Measurements from ENCODE around the gene OLFML1.
"Not testable (repeated sequence)": the region's sequence is repeated elsewhere in the genome, so short reads cannot be mapped to it uniquely, and the experiment has no call there.

The OLFML1 gene

DNA sequence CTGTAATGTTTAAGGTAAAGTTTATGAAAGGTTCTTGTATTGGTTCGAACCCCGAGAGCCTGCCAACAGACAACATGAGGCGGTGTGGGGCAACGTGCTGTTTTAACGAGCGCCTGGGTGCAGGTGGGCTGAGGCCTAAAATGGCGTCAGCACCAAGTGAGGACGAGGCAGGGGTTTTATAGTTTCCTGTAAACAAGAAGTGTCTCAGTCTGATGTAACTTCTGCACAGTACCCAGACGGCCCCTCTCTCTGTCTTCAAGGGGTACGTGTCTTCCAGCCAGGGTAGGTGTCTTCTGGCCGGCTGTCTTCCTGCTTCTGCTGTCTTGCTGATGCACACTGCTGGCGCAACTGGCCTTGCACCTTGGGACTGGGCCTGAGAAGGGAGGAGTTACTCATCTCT, 31.2 kb downstream of the OLFML1 start:
- no peak overlapping the region for H2BK5ac ChIP-seq (ENCODE audit: low read depth, low read length, poor library complexity)
- no peak overlapping the region for H3K9ac ChIP-seq (ENCODE audit: low read length)
- H4K91ac ChIP-seq (ENCODE audit: low read depth, low read length): no peak overlapping the region
- no peaks in the 10 kb centered on the region for H3K27me3 ChIP-seq (ENCODE audit: insufficient read depth, low read length)
- no peak for DNase-seq
- no peak overlapping the region for H2BK120ac ChIP-seq (ENCODE audit: insufficient read depth, low read length, poor library complexity)
- no peak overlapping the region for H3K27ac ChIP-seq (ENCODE audit: low read depth, low read length)
- H3K4ac ChIP-seq (ENCODE audit: low read depth, low read length): no peak overlapping the region
- no peak overlapping the region for H3K4me2 ChIP-seq (ENCODE audit: low read length)
- no peaks in the 10 kb centered on the region for H3K9me3 ChIP-seq (ENCODE audit: insufficient read depth, low read depth, low read length)
- no peaks in the 10 kb centered on the region for H3K36me3 ChIP-seq (ENCODE audit: control insufficient read depth in 1 of 2, insufficient read depth in 2 of 2, low read length in 2 of 2)
- H3K79me1 ChIP-seq (ENCODE audit: low read length): peaks cover 2% of the 10 kb centered on the region
- H4K12ac ChIP-seq (ENCODE audit: low read depth, low read length): no peak overlapping the region
- peaks cover 6 to 16% of the 10 kb centered on the region in 2 experiments for H3K4me1 ChIP-seq (ENCODE audit: control insufficient read depth in 1 of 2, insufficient read depth in 2 of 2, low read length in 2 of 2)
- H3K18ac ChIP-seq (ENCODE audit: low read length): no peak overlapping the region
- no peak overlapping the region for H4K8ac ChIP-seq (ENCODE audit: low read depth, low read length)
- no peak overlapping the region for H3K14ac ChIP-seq (ENCODE audit: low read length)
- H2AFZ ChIP-seq (ENCODE audit: insufficient read depth, low read length, poor library complexity): no peak overlapping the region
- no peak overlapping the region for H3K23ac ChIP-seq (ENCODE audit: low read length)
- no peak overlapping the region for H2AK5ac ChIP-seq (ENCODE audit: low read length)
- whole genome bisulfite sequencing (ENCODE audit: extremely low coverage, insufficient coverage, insufficient read length): no CpG with 5 or more reads among the region's 12 CpGs
- H3K4me3 ChIP-seq (ENCODE audit: low read depth, low read length): no peak overlapping the region
- no peak overlapping the region for H2BK12ac ChIP-seq (ENCODE audit: low read length)
- peaks cover 7% of the 10 kb centered on the region for H3K79me2 ChIP-seq (ENCODE audit: control insufficient read depth, insufficient read depth, low read length, poor library complexity)

- H4K12ac ChIP-seq (ENCODE audit: low read depth, low read length): not testable (repeated sequence)
These were observed 32.4 kb downstream of the OLFML1 start for GRCh38 chr11:7517743-7518142.

DNA sequence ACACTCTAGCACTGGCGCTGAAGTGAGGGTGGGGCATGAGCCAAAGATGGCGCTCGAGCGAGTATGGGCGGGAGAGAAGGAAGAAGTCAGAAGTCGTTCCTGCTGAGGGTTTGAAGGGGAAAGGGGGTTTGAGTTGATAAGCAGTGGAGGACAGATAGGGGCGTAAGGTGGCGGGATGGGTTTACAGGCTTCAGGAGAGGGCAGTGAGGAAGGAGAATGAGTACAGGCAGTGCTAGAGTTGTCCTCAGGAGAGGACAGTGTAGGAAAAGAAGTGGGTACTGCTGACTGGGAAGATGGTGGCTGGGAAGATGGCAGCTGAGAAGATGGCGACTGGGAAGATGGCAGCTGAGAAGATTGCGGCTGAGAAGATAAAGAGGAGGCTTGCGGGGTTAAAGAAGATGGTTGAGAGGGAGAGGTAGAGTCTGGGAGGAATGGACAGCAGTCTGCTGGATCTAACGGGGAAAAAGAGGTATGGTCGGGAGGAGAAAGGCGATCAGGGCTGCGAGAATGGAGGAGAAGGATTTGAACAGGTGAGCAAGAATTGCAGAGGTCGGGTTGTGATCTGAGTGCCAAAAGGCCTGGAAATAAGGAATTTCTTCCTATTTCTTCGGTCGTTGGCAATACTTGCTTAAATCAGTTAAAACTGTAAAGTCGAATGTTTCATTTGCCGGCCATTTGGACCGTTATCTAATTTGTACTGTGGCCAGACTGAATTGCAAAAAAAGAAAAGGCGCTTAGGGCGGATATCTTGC, 33.7 kb downstream of the OLFML1 start:
- Histone ChIP-seq H3K18ac (ENCODE audit: low read length) (no peak overlapping the region), H3K27me3 (ENCODE audit: insufficient read depth, low read length) (no peaks in the 10 kb centered on the region), H3K27ac (ENCODE audit: low read depth, low read length) (no peak overlapping the region), H3K4ac (ENCODE audit: low read depth, low read length) (no peak overlapping the region), H3K36me3 (ENCODE audit: control insufficient read depth in 1 of 2, insufficient read depth in 2 of 2, low read length in 2 of 2) (no peaks in the 10 kb centered on the region), H3K9me3 (ENCODE audit: insufficient read depth, low read depth, low read length) (no peaks in the 10 kb centered on the region), H2BK12ac (ENCODE audit: low read length) (no peak overlapping the region), H3K4me1 (ENCODE audit: control insufficient read depth in 1 of 2, insufficient read depth in 2 of 2, low read length in 2 of 2) (peaks cover 4 to 18% of the 10 kb centered on the region in 2 experiments), H2BK5ac (ENCODE audit: low read depth, low read length, poor library complexity) (no peak overlapping the region), H4K12ac (ENCODE audit: low read depth, low read length) (no peak overlapping the region), H3K4me2 (ENCODE audit: low read length) (no peak overlapping the region), H3K4me3 (ENCODE audit: low read depth, low read length) (no peak overlapping the region), H3K79me2 (ENCODE audit: control insufficient read depth, insufficient read depth, low read length, poor library complexity) (peaks cover 4% of the 10 kb centered on the region), H3K23ac (ENCODE audit: low read length) (no peak overlapping the region), H3K9ac (ENCODE audit: low read length) (no peak overlapping the region), H3K14ac (ENCODE audit: low read length) (no peak overlapping the region), H4K91ac (ENCODE audit: low read depth, low read length) (no peak overlapping the region), H2AFZ (ENCODE audit: insufficient read depth, low read length, poor library complexity) (no peak overlapping the region), H3K79me1 (ENCODE audit: low read length) (no peaks in the 10 kb centered on the region), H2BK120ac (ENCODE audit: insufficient read depth, low read length, poor library complexity) (no peak overlapping the region), H4K8ac (ENCODE audit: low read depth, low read length) (no peak overlapping the region), H2AK5ac (ENCODE audit: low read length) (no peak overlapping the region)
- 100% methylated on average over 3 of the region's 23 CpGs for WGBS (ENCODE audit: extremely low coverage, insufficient coverage, insufficient read length)
- DNase-seq: no peak

More at GRCh38 chr11:7517743-7518142, 32.4 kb downstream of the OLFML1 start:
- H2AK5ac ChIP-seq (ENCODE audit: low read length); H3K4me3 ChIP-seq (ENCODE audit: low read depth, low read length); H3K23ac ChIP-seq (ENCODE audit: low read length); H3K9ac ChIP-seq (ENCODE audit: low read length); H3K4me2 ChIP-seq (ENCODE audit: low read length); H3K36me3 ChIP-seq (ENCODE audit: control insufficient read depth in 1 of 2, insufficient read depth in 2 of 2, low read length in 2 of 2); H2BK120ac ChIP-seq (ENCODE audit: insufficient read depth, low read length, poor library complexity); H2BK5ac ChIP-seq (ENCODE audit: low read depth, low read length, poor library complexity); H3K9me3 ChIP-seq (ENCODE audit: insufficient read depth, low read depth, low read length); H3K27ac ChIP-seq (ENCODE audit: low read depth, low read length); H3K14ac ChIP-seq (ENCODE audit: low read length); DNase-seq; H3K27me3 ChIP-seq (ENCODE audit: insufficient read depth, low read length); H3K79me1 ChIP-seq (ENCODE audit: low read length); H4K91ac ChIP-seq (ENCODE audit: low read depth, low read length); H4K8ac ChIP-seq (ENCODE audit: low read depth, low read length); H2BK12ac ChIP-seq (ENCODE audit: low read length); H3K79me2 ChIP-seq (ENCODE audit: control insufficient read depth, insufficient read depth, low read length, poor library complexity); H2AFZ ChIP-seq (ENCODE audit: insufficient read depth, low read length, poor library complexity); H3K18ac ChIP-seq (ENCODE audit: low read length); H3K4ac ChIP-seq (ENCODE audit: low read depth, low read length): not testable (repeated sequence)
- WGBS (ENCODE audit: extremely low coverage, insufficient coverage, insufficient read length): no CpG with 5 or more reads among the region's 13 CpGs
- H3K4me1 ChIP-seq (ENCODE audit: control insufficient read depth in 1 of 2, insufficient read depth in 2 of 2, low read length in 2 of 2): peaks cover 3 to 15% of the 10 kb centered on the region in 2 experiments

DNA sequence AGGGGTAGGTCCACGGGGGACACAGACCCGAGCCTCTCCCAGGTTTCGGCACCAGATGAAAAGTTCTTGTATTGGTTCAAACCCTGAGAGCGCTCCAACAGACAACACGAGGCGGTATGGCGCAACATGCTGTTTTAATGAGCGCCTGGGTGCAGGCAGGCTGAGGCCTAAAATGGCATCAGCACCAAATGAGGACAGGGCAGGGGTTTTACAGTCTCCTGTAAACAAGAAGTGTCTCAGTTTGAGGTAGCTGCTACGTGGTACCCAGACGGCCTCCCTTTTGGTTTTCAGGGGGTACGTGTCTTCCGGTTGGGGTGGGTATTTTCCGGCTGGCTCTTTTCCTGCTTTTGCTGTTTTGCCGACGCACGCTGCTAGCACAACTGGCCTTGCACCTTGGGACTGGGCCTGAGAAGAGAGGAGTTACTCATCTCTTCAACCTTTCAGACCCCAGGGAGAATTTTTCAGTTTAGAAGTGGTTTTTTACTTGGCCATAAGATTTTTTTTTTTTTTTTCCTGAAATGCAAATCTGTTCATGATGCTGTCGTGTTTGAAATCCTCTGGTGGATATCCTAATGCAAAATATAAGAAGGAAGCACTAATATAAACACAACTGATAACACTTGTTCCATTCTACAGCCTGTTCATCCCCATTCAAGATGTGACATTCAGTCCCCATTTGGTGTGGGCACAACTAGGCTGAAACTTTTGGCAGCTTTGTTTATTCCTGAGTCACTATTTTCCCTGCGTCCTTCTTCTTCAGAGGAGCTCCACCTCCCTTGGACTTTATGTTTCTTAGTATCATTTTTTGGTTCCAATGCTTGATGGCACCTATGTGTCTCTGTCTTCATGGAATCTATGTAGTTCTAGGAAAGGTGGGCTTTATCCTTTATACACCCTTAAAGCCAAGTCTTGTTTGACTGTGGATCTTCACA, 35.0 kb downstream of the OLFML1 start:
- no peak overlapping the region for H3K18ac ChIP-seq (ENCODE audit: low read length)
- H3K9ac ChIP-seq (ENCODE audit: low read length): no peak overlapping the region
- H4K12ac ChIP-seq (ENCODE audit: low read depth, low read length): no peak overlapping the region
- H3K79me2 ChIP-seq (ENCODE audit: control insufficient read depth, insufficient read depth, low read length, poor library complexity): no peaks in the 10 kb centered on the region
- H3K36me3 ChIP-seq (ENCODE audit: control insufficient read depth in 1 of 2, insufficient read depth in 2 of 2, low read length in 2 of 2): no peaks in the 10 kb centered on the region
- H2BK5ac ChIP-seq (ENCODE audit: low read depth, low read length, poor library complexity): no peak overlapping the region
- peaks cover 3% of the 10 kb centered on the region for H3K9me3 ChIP-seq (ENCODE audit: insufficient read depth, low read depth, low read length)
- H3K14ac ChIP-seq (ENCODE audit: low read length): no peak overlapping the region
- no peak overlapping the region for H3K4me2 ChIP-seq (ENCODE audit: low read length)
- no peak overlapping the region for H4K8ac ChIP-seq (ENCODE audit: low read depth, low read length)
- no peak overlapping the region for H4K91ac ChIP-seq (ENCODE audit: low read depth, low read length)
- H2AK5ac ChIP-seq (ENCODE audit: low read length): no peak overlapping the region
- no peak overlapping the region for H2BK120ac ChIP-seq (ENCODE audit: insufficient read depth, low read length, poor library complexity)
- H3K4me3 ChIP-seq (ENCODE audit: low read depth, low read length): no peak overlapping the region
- peaks cover 4 to 14% of the 10 kb centered on the region in 2 experiments for H3K4me1 ChIP-seq (ENCODE audit: control insufficient read depth in 1 of 2, insufficient read depth in 2 of 2, low read length in 2 of 2)
- no peaks in the 10 kb centered on the region for H3K27me3 ChIP-seq (ENCODE audit: insufficient read depth, low read length)
- no peak overlapping the region for H3K23ac ChIP-seq (ENCODE audit: low read length)
- no peak overlapping the region for H2AFZ ChIP-seq (ENCODE audit: insufficient read depth, low read length, poor library complexity)
- no peak overlapping the region for H2BK12ac ChIP-seq (ENCODE audit: low read length)
- H3K4ac ChIP-seq (ENCODE audit: low read depth, low read length): no peak overlapping the region
- DNase-seq: no peak
- no peak overlapping the region for H3K27ac ChIP-seq (ENCODE audit: low read depth, low read length)
- WGBS (ENCODE audit: extremely low coverage, insufficient coverage, insufficient read length): no CpG with 5 or more reads among the region's 18 CpGs
- no peaks in the 10 kb centered on the region for H3K79me1 ChIP-seq (ENCODE audit: low read length)

All from trophoblast cell (in vitro differentiated cells and primary cell).